ENCODE measurements around the gene LPXN.

DNA sequence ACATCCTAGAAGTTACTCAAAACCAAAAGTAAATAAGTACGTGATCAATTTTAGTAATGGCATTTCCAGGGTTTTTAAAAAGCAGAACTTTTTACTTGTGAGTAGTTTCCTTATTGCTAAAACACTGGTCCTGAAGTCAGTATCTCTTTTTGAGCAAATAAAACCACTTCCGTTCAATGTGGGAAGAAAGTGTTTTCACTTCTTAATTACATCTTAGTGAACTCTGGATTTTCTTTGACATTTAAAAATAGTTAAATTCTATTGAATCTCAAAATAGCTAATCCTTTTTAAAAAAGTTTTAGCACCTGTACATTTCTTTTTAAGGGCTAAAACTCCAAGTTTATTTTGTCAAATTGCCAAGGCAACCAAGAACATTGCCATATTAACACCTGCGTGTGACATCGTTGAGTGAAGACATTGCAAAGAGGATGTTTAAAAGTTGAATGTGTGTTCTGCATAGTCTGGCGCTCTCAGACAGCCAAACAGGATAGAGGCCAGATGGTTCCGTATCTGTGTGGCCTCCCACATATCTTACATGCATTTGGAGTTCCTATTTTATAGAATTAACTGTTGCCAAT lies 50.5 kb downstream of the LPXN start:
- TF ChIP-seq EZH2 (IDR thresholded peaks at IDR 0.05; ENCODE audit: borderline replicate concordance, low read length) = no peak
- TF ChIP-seq, protein P1, sequence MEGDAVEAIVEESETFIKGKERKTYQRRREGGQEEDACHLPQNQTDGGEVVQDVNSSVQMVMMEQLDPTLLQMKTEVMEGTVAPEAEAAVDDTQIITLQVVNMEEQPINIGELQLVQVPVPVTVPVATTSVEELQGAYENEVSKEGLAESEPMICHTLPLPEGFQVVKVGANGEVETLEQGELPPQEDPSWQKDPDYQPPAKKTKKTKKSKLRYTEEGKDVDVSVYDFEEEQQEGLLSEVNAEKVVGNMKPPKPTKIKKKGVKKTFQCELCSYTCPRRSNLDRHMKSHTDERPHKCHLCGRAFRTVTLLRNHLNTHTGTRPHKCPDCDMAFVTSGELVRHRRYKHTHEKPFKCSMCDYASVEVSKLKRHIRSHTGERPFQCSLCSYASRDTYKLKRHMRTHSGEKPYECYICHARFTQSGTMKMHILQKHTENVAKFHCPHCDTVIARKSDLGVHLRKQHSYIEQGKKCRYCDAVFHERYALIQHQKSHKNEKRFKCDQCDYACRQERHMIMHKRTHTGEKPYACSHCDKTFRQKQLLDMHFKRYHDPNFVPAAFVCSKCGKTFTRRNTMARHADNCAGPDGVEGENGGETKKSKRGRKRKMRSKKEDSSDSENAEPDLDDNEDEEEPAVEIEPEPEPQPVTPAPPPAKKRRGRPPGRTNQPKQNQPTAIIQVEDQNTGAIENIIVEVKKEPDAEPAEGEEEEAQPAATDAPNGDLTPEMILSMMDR (conservative IDR thresholded peaks at IDR 0.05 in 1 of 2, IDR thresholded peaks at IDR 0.05 in 1 of 2; ENCODE audit: extremely low read depth in 1 of 2, insufficient read depth in 1 of 2, low read depth in 1 of 2, low read length in 2 of 2) = no peak

Measured in mammary epithelial cell (primary cell).